ENCODE measurements around the gene OR2AG2. TPM values are rescaled to one million over a fixed set of nuclear protein-coding genes. Genes with fewer than 3 reads are reported as not detected.

OR2AG2 gene, protein sequence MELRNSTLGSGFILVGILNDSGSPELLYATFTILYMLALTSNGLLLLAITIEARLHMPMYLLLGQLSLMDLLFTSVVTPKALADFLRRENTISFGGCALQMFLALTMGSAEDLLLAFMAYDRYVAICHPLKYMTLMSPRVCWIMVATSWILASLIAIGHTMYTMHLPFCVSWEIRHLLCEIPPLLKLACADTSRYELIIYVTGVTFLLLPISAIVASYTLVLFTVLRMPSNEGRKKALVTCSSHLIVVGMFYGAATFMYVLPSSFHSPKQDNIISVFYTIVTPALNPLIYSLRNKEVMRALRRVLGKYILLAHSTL
- total RNA-seq = not detected
- under 1 TPM in 1 of 3 donors, not detected in 2; 0.01 TPM for polyA plus RNA-seq
- long read RNA-seq, donor 1 = 0 reads
- long read RNA-seq, donor 2 = 0 reads

DNA sequence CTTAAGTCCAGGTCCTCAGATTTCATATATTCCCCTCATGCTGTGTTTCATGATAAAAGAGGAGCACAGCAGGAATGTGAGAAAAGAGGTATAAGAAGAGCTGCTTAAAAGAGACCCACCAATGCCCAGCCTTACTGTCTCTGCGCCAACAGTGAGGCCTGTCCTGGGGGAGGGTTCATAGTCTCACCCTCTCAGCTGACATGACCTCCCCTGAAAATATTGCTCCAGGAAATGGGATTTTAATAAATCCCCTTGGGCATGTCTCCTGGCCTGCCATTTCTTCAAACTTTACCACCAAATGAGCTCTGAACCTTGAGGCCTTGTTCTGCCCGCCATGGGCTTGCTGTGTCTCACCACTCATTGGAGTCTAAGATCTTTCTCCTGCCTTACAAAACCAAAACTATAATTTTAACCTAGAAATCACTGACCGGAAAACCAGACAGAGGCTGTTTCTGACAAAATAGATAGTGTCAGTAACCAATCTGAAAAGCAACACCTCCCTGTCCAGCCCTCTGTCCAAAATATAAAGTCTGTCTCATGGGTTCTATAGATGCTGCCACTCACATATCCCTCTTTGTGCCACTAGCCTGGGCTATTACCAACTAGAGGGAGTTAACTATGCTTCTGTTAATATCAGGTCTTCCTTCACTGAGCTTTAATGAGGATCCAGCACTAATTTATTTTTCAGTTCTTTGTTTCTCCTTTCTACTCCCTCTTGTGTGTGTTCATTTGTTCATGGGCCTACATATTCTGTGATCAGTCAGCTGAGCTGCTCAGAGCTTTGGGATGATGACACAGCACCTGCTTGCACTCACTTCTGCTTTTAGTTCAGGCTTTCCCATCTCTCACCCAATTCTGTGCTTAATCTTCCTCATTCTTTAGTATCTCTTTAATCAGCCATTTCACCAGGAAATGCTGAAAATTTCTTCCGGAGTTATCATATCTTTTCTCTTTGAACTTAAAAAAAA, at the start of gene OR2AG2:
OR2AG2 (minus strand) TSS at position 51 of the 968 bp plus-strand sequence. CDS start 3,019 bp downstream, outside the sequence.
- ATAC-seq (no peak), DNase-seq (no peak)
- intact Hi-C loops (cut with DNase I) = no loop called here
- no peaks in the 10 kb centered on the region for H3K36me3 ChIP-seq (ENCODE audit: insufficient read depth in 1 of 2, low read depth in 1 of 2)
- H3K27me3 ChIP-seq (ENCODE audit: insufficient read depth in 3 of 3, low read length in 2 of 3) = no peaks in the 10 kb centered on the region
- H3K27ac ChIP-seq = no peak within 1 kb of the TSS
- H3K4me1 ChIP-seq = no peaks in the 10 kb centered on the region
- 68 to 84% (median 68%) methylated on average over 4 of the region's 4 CpGs for WGBS, 3 donors
- TF ChIP-seq, protein P1, sequence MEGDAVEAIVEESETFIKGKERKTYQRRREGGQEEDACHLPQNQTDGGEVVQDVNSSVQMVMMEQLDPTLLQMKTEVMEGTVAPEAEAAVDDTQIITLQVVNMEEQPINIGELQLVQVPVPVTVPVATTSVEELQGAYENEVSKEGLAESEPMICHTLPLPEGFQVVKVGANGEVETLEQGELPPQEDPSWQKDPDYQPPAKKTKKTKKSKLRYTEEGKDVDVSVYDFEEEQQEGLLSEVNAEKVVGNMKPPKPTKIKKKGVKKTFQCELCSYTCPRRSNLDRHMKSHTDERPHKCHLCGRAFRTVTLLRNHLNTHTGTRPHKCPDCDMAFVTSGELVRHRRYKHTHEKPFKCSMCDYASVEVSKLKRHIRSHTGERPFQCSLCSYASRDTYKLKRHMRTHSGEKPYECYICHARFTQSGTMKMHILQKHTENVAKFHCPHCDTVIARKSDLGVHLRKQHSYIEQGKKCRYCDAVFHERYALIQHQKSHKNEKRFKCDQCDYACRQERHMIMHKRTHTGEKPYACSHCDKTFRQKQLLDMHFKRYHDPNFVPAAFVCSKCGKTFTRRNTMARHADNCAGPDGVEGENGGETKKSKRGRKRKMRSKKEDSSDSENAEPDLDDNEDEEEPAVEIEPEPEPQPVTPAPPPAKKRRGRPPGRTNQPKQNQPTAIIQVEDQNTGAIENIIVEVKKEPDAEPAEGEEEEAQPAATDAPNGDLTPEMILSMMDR (IDR thresholded peaks at IDR 0.05) = no peak
- H3K9me3 ChIP-seq = no peaks in the 10 kb centered on the region
- no peak within 1 kb of the TSS for H3K4me3 ChIP-seq

DNA sequence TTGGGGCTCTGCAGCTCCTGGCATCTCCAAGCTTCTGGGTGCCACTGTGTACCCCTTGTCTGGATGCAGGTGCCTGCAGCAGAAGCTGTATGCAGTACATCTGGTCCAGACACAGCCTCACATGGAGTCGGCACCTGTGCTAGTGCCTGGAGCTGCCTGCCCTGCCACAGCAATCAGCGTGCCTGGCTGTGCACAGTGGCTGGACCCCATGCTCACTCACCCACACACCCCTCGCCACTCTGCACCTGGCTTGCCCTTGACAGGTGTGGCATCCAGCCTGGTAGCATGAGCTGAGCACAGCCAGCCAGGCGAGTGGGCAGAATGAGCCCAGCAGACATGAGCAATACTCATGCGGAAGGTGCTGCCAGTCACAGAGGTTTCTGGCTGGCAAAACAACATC, 47.2 kb upstream of the OR2AG2 start:
- intact Hi-C loops (cut with DNase I) = no loop called here
- 83 to 95% (median 89%) methylated on average over 5 of the region's 5 CpGs for WGBS, 3 donors

DNA sequence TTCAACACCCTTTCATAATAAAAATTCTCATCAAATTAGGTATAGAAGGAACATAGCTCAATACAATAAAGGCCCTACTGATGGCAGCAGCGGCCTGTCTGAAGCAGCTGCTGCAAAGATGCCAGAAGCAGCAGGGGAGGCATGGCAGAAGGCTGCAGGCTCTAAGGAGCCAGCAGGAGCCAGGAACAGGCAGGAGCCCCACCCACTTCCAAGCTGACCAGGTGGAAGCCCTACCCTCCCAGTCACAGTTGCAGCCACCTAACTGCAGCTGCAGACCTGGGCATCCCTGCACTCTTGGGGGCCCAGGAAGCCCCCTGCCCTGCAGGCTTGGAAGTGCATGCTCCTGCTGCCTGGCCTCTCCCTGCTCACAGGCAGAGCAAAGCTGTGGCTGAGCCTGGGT, 45.9 kb upstream of the OR2AG2 start:
- no peak overlapping the region for H3K27ac ChIP-seq
- peaks cover 2% of the 10 kb centered on the region for H3K9me3 ChIP-seq
- ATAC-seq = no peak
- no peak for DNase-seq
- intact Hi-C loops (cut with DNase I) = no loop called here
- WGBS, 3 donors = 30 to 47% (median 40%) methylated on average over 1 of the region's 1 CpG
- H3K27me3 ChIP-seq (ENCODE audit: insufficient read depth in 3 of 3, low read length in 2 of 3) = no peaks in the 10 kb centered on the region
- TF ChIP-seq, protein P1 (IDR thresholded peaks at IDR 0.05) = no peak
- H3K36me3 ChIP-seq (ENCODE audit: insufficient read depth in 1 of 2, low read depth in 1 of 2) = no peaks in the 10 kb centered on the region
- H3K4me1 ChIP-seq = no peaks in the 10 kb centered on the region
- H3K4me3 ChIP-seq = no peak overlapping the region

More for the DNA sequence above, 47.2 kb upstream of the OR2AG2 start:
- no peaks in the 10 kb centered on the region for H3K4me1 ChIP-seq
- TF ChIP-seq, protein P1 (IDR thresholded peaks at IDR 0.05) = no peak
- H3K27ac ChIP-seq = no peak overlapping the region
- no peak overlapping the region for H3K4me3 ChIP-seq
- no peaks in the 10 kb centered on the region for H3K27me3 ChIP-seq (ENCODE audit: insufficient read depth in 3 of 3, low read length in 2 of 3)
- ATAC-seq (no peak), DNase-seq (no peak)
- H3K36me3 ChIP-seq (ENCODE audit: insufficient read depth in 1 of 2, low read depth in 1 of 2) = no peaks in the 10 kb centered on the region
- peaks cover 2% of the 10 kb centered on the region for H3K9me3 ChIP-seq

DNA sequence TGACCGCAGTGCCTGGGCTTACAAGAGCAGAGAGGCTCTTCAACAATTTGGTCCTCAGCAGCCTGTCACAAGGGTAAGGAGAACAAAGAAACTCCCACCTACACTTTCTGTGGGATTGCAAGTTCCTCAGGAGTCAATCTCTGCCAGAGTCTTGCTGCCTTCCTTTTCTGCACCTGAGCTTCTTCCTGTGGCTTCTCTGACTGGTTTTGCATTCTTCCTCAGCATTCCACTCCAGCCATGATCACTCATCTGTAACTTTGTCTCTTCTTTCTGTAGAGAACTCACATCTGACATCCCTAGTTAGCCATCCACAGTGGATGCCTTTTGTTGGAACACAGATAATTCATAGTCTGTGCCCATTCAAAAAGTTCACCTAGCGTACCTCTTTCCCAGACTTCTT, 41.9 kb upstream of the OR2AG2 start:
- Histone ChIP-seq H3K4me1 (no peaks in the 10 kb centered on the region), H3K9me3 (no peaks in the 10 kb centered on the region), H3K27ac (no peak overlapping the region), H3K4me3 (no peak overlapping the region), H3K27me3 (ENCODE audit: insufficient read depth in 3 of 3, low read length in 2 of 3) (no peaks in the 10 kb centered on the region), H3K36me3 (ENCODE audit: insufficient read depth in 1 of 2, low read depth in 1 of 2) (no peaks in the 10 kb centered on the region)
- WGBS, 3 donors = 52 to 74% (median 61%) methylated on average over 2 of the region's 2 CpGs
- DNase-seq (no peak), ATAC-seq (no peak)
- intact Hi-C loops (cut with DNase I) = no loop called here
- TF ChIP-seq, protein P1 (IDR thresholded peaks at IDR 0.05) = no peak
